Mesendoderm (in vitro differentiated cells): ENCODE measurements around the gene LGR6.

Source experiments
- DNase-seq: peaks from one replicate; pipeline ENCODE4 v3.0.0; 2013
- H2AK5ac ChIP-seq: 2 replicates; pipeline ENCODE4 v1.6.1; 2013; ENCODE audit warnings: low read length, inconsistent platforms
- H2BK120ac ChIP-seq: 2 replicates; pipeline ENCODE4 v1.6.1; 2013; ENCODE audit warnings: low read depth, mild to moderate bottlenecking, low read length, moderate library complexity, mixed read lengths
- H2BK15ac ChIP-seq: replicated peaks from 2 replicates; pipeline ENCODE4 v1.6.1; 2013; ENCODE audit warnings: low read depth, mild to moderate bottlenecking, moderate library complexity
- H2BK5ac ChIP-seq: 2 replicates; pipeline ENCODE4 v1.6.1; 2013; ENCODE audit warnings: low read length, inconsistent platforms
- H3K18ac ChIP-seq: 2 replicates; pipeline ENCODE4 v1.6.1; 2013; ENCODE audit warnings: mild to moderate bottlenecking, low read length, mixed read lengths
- H3K23ac ChIP-seq: one replicate; pipeline ENCODE4 v1.6.1; 2013; ENCODE audit warnings: low read length
- H3K27ac ChIP-seq: 2 replicates; pipeline ENCODE4 v1.5.1; 2013; ENCODE audit warnings: low read depth, mild to moderate bottlenecking, inconsistent platforms, low read length, moderate library complexity
- H3K27me3 ChIP-seq: 2 replicates; pipeline ENCODE4 v1.6.1; 2013; ENCODE audit warnings: low read length, control low read depth, mild to moderate bottlenecking, inconsistent platforms; ENCODE audit not compliant: insufficient read depth, poor library complexity
- H3K36me3 ChIP-seq: 2 replicates; pipeline ENCODE4 v1.6.1; 2013; ENCODE audit warnings: low read length, inconsistent platforms; ENCODE audit not compliant: control insufficient read depth, insufficient read depth
- H3K4ac ChIP-seq: one replicate; pipeline ENCODE4 v1.6.1; 2013; ENCODE audit warnings: low read depth, mild to moderate bottlenecking, low read length, moderate library complexity
- H3K4me1 ChIP-seq: 2 replicates; pipeline ENCODE4 v1.6.1; 2013; ENCODE audit warnings: low read depth, low read length, inconsistent platforms; ENCODE audit not compliant: control insufficient read depth
- H3K4me2 ChIP-seq: 2 replicates; pipeline ENCODE4 v1.6.1; 2013; ENCODE audit warnings: low read length
- H3K4me3 ChIP-seq: 2 replicates; pipeline ENCODE4 v1.5.1; 2013; ENCODE audit warnings: mild to moderate bottlenecking, low read length
- H3K56ac ChIP-seq: one replicate; pipeline ENCODE4 v1.6.1; 2013; ENCODE audit warnings: low read length
- H3K79me1 ChIP-seq: 2 replicates; pipeline ENCODE4 v1.6.1; 2013; ENCODE audit warnings: low read length, inconsistent platforms
- H3K79me2 ChIP-seq: 2 replicates; pipeline ENCODE4 v1.6.1; 2013; ENCODE audit warnings: mild to moderate bottlenecking, low read length; ENCODE audit not compliant: control insufficient read depth, insufficient read depth
- H3K9ac ChIP-seq: 2 replicates; pipeline ENCODE4 v1.6.1; 2013; ENCODE audit warnings: low read length, inconsistent platforms
- H4K5ac ChIP-seq: one replicate; pipeline ENCODE4 v1.6.1; 2013; ENCODE audit warnings: low read length
- H4K8ac ChIP-seq: one replicate; pipeline ENCODE4 v1.6.1; 2013; ENCODE audit warnings: low read depth, mild to moderate bottlenecking, control low read depth, low read length, moderate library complexity
- WGBS: extraction: QIAGEN DNeasy Blood & Tissue Kit; methylation state at CpG from one replicate; pipeline ENCODE4 v1.1.7; 2013; ENCODE audit warnings: low lambda C conversion rate, missing lambda C conversion rate; ENCODE audit not compliant: insufficient coverage; ENCODE audit errors: extremely low coverage; 5-methylcytosine and 5-hydroxymethylcytosine counted together

LGR6 gene

DNA sequence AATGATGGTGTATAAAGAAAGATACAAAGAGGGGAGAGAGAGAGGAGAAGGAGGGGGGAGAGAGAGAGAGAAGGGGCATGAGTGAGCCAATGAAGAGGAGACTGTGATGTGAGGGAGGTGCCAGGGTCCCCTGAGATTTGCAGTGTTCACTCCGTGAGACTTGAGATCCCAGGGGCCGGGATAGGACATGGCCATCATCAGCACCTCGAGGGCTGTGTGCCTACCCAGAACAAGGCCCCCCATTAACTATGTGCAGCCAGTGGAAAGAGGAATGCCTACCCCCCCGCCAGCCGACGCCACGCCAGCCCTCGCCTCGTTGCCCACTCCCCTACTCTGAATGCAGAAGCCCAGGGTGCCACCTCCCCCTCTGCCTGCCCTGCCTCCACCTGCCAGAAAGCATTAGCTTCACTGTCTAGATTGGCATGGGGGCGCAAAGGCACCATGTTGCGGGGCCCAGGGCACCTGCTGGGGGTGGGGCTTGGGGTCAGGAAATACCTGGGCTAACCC lies 14.8 kb downstream of the LGR6 start:
- H3K4me1 ChIP-seq: no peaks in the 10 kb centered on the region
- no peaks in the 10 kb centered on the region for H3K36me3 ChIP-seq
- no peak overlapping the region for H3K4me2 ChIP-seq
- no peak overlapping the region for H3K27ac ChIP-seq
- no peak overlapping the region for H2BK5ac ChIP-seq
- H4K5ac ChIP-seq: no peak overlapping the region
- no peaks in the 10 kb centered on the region for H3K79me2 ChIP-seq
- DNase-seq: no peak
- H2BK15ac ChIP-seq: no peak overlapping the region
- no peak overlapping the region for H2AK5ac ChIP-seq
- H3K9ac ChIP-seq: no peak overlapping the region
- no peak overlapping the region for H3K23ac ChIP-seq
- no peak overlapping the region for H3K18ac ChIP-seq
- H3K4ac ChIP-seq: no peak overlapping the region
- H3K27me3 ChIP-seq: no peaks in the 10 kb centered on the region
- WGBS: no CpG with 5 or more reads among the region's 11 CpGs
- H3K56ac ChIP-seq: no peak overlapping the region
- H3K4me3 ChIP-seq: no peak overlapping the region
- no peaks in the 10 kb centered on the region for H3K79me1 ChIP-seq
- H4K8ac ChIP-seq: no peak overlapping the region
- no peak overlapping the region for H2BK120ac ChIP-seq

- Histone ChIP-seq H2BK120ac (no peak overlapping the region), H3K4me2 (no peak overlapping the region), H3K18ac (no peak overlapping the region), H3K36me3 (no peaks in the 10 kb centered on the region), H3K4ac (no peak overlapping the region), H3K27ac (no peak overlapping the region), H2BK15ac (no peak overlapping the region), H3K9ac (no peak overlapping the region), H2BK5ac (no peak overlapping the region), H3K23ac (no peak overlapping the region), H3K4me1 (no peaks in the 10 kb centered on the region), H3K56ac (no peak overlapping the region), H3K79me2 (no peaks in the 10 kb centered on the region), H2AK5ac (no peak overlapping the region), H3K27me3 (no peaks in the 10 kb centered on the region), H4K8ac (no peak overlapping the region), H4K5ac (no peak overlapping the region), H3K4me3 (no peak overlapping the region), H3K79me1 (no peaks in the 10 kb centered on the region)
- DNase-seq: peak; percentile 50
- no CpG with 5 or more reads among the region's 6 CpGs for WGBS
These were observed 16.8 kb downstream of the LGR6 start for GRCh38 chr1:202210385-202210784.

- Histone ChIP-seq H3K9ac (no peak overlapping the region), H4K5ac (no peak overlapping the region), H3K79me2 (no peaks in the 10 kb centered on the region), H3K4me2 (no peak overlapping the region), H3K79me1 (no peaks in the 10 kb centered on the region), H3K4ac (no peak overlapping the region), H2AK5ac (no peak overlapping the region), H3K4me1 (no peaks in the 10 kb centered on the region), H3K27me3 (no peaks in the 10 kb centered on the region), H3K27ac (no peak overlapping the region), H4K8ac (no peak overlapping the region), H3K36me3 (no peaks in the 10 kb centered on the region), H3K56ac (no peak overlapping the region), H2BK15ac (no peak overlapping the region), H3K4me3 (no peak overlapping the region), H3K23ac (no peak overlapping the region), H3K18ac (no peak overlapping the region), H2BK120ac (no peak overlapping the region), H2BK5ac (no peak overlapping the region)
- WGBS: no CpG with 5 or more reads among the region's 1 CpG
- DNase-seq: no peak
These were observed 17.4 kb downstream of the LGR6 start for GRCh38 chr1:202210969-202211368.

DNA sequence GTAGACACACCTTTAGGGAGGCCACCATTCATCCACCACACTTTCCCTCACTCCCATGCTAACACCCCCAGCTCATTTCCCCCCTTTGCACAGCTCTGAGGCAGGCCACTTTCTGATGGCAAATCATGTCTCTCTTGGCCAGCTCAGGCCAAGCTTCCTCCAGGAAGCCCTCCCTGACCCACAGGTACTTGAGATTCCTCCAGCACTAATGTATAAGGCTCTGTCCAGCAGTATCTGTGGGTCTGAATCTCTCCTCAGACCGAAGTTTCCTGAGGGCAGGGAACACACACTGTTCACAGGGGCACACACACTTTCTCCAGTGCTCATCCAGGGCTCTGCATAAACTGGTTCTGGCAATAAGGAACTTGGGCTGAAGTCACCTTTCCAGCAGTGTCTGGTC lies 19.2 kb downstream of the LGR6 start:
- H3K9ac ChIP-seq: no peak overlapping the region
- H2AK5ac ChIP-seq: no peak overlapping the region
- no peak overlapping the region for H4K8ac ChIP-seq
- H3K27me3 ChIP-seq: no peaks in the 10 kb centered on the region
- H3K4me2 ChIP-seq: no peak overlapping the region
- no peak overlapping the region for H3K4me3 ChIP-seq
- no peak overlapping the region for H2BK120ac ChIP-seq
- no peak overlapping the region for H3K23ac ChIP-seq
- H2BK5ac ChIP-seq: no peak overlapping the region
- no peak overlapping the region for H3K4ac ChIP-seq
- H3K27ac ChIP-seq: no peak overlapping the region
- no peaks in the 10 kb centered on the region for H3K79me1 ChIP-seq
- no peaks in the 10 kb centered on the region for H3K36me3 ChIP-seq
- no peaks in the 10 kb centered on the region for H3K4me1 ChIP-seq
- H4K5ac ChIP-seq: no peak overlapping the region
- H2BK15ac ChIP-seq: no peak overlapping the region
- H3K18ac ChIP-seq: no peak overlapping the region
- WGBS: no CpG with 5 or more reads among the region's 1 CpG
- no peak for DNase-seq
- H3K56ac ChIP-seq: no peak overlapping the region
- no peaks in the 10 kb centered on the region for H3K79me2 ChIP-seq

DNA sequence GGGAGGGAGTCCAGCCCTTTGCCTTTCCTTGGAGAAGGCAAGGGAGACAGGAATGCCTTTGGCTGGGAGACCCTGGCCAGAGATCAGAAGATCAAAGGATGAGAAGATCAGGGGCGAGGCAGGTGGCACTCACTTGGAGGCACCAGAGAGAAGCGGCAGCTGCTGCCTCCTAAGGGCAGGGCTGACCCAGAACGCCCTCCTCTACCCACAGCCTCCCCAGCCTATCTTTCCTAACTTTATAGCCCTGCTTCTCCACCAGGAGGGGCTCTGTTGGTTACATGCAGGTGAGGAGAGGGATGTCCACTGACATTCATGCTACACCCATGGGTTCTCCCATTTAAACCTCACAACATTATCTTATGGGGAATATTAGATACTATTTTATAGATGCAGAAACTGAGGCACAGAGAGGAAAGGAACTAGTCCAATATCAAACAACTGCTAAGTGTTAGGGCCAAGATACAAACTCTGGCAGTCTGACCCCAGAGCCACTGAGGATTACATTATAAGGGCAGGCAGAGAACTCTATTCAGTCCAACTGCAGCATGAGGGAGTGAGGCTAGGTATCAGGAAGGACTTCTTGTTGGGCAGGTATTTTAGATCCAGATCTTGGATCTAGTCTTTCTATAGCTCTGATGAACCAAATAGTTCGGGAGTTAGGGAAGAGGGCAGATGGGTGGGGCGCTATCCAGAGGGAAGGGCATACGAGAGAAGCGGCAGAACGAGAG lies 19.9 kb downstream of the LGR6 start:
- H3K18ac ChIP-seq: peak overlapping the region; percentile 17
- H4K5ac ChIP-seq: no peak overlapping the region
- no peak overlapping the region for H2AK5ac ChIP-seq
- no peaks in the 10 kb centered on the region for H3K79me2 ChIP-seq
- H3K4ac ChIP-seq: no peak overlapping the region
- H3K4me3 ChIP-seq: peak overlapping the region; percentile 2
- WGBS: no CpG with 5 or more reads among the region's 8 CpGs
- H4K8ac ChIP-seq: no peak overlapping the region
- no peak overlapping the region for H2BK15ac ChIP-seq
- H3K36me3 ChIP-seq: no peaks in the 10 kb centered on the region
- H3K27me3 ChIP-seq: no peaks in the 10 kb centered on the region
- H2BK120ac ChIP-seq: no peak overlapping the region
- peak overlapping the region; percentile 75 for H3K56ac ChIP-seq
- H3K4me1 ChIP-seq: no peaks in the 10 kb centered on the region
- H3K23ac ChIP-seq: no peak overlapping the region
- no peak overlapping the region for H2BK5ac ChIP-seq
- no peaks in the 10 kb centered on the region for H3K79me1 ChIP-seq
- peak overlapping the region; percentile 10 for H3K4me2 ChIP-seq
- no peak overlapping the region for H3K27ac ChIP-seq
- DNase-seq: peak; percentile 93
- H3K9ac ChIP-seq: peak overlapping the region; percentile 48
